GM21526 (cell line): ENCODE measurements around the gene MRPL1.
A peak's percentile ranks its signal among the peaks of the same experiment; 100 is the strongest.
"Not testable (repeated sequence)": the region's sequence is repeated elsewhere in the genome, so short reads cannot be mapped to it uniquely, and the experiment has no call there.

ENCODE experiments used
- ATAC-seq: cut with Tn5 transposase; IDR thresholded peaks from one replicate; pipeline ENCODE4 v1.9.1; 2021; ENCODE audit warnings: moderate library complexity; ENCODE audit not compliant: unreplicated experiment, low FRiP score

The MRPL1 gene

DNA sequence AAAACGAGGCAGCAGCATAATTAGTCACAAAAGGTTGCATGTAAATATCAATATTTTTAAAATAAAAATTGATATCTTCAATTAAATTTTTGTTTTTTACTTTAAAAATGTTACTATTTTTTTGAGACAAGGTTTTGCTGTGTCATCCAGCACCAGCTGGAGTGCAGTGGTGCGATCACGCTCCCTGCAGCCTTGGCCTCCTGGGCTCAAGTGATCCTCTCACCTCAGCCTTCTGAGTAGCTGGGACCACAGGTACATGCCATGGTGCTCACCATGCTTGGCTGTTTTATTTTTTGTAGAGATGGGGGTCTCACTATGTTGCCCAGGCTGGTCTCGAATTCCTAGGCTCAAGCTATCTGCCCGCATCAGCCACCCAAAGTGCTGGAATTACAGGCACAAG is 97.7 kb downstream of the MRPL1 start:
- no peak for ATAC-seq

- no peak for ATAC-seq
These were observed 100.4 kb downstream of the MRPL1 start for GRCh38 chr4:77963004-77963403.

DNA sequence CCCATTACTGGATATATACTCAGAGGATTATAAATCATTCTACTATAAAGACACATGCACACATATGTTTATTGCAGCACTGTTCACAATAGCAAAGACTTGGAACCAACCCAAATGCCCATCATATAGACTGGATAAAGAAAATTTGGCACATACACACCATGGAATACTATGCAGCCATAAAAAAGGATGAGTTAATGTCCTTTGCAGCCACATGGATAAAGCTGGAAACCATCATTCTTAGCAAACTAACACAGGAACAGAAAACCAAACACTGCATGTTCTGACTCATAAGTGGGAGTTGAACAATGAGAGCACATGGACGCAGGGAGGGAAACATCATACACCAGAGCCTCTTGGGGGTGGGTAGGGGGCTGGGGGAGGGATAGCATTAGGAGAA is 111.0 kb downstream of the MRPL1 start:
- ATAC-seq: not testable (repeated sequence)

DNA sequence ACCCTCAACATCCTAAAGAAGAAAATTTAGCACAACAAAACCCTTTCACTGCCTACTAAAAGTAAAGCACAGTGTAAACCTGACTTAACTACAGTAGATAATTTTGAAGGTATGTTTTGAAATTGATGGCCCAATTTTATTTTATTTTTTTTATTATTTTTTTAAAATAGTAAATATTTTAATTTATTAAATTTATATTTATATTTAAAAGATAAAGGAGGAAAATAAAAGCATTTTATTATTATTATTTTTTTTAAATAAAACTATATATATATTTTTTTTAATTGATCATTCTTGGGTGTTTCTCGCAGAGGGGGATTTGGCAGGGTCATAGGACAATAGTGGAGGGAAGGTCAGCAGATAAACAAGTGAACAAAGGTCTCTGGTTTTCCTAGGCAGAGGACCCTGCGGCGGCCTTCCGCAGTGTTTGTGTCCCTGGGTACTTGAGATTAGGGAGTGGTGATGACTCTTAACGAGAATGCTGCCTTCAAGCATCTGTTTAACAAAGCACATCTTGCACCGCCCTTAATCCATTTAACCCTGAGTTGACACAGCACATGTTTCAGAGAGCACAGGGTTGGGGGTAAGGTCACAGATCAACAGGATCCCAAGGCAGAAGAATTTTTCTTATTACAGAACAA is 120.4 kb downstream of the MRPL1 start:
- ATAC-seq: not testable (repeated sequence)

GRCh38 chr4:77983612-77984311 is 121.1 kb downstream of the MRPL1 start:
- ATAC-seq: not testable (repeated sequence)

- no peak for ATAC-seq
These were observed 127.3 kb downstream of the MRPL1 start for GRCh38 chr4:77989968-77990367.

DNA sequence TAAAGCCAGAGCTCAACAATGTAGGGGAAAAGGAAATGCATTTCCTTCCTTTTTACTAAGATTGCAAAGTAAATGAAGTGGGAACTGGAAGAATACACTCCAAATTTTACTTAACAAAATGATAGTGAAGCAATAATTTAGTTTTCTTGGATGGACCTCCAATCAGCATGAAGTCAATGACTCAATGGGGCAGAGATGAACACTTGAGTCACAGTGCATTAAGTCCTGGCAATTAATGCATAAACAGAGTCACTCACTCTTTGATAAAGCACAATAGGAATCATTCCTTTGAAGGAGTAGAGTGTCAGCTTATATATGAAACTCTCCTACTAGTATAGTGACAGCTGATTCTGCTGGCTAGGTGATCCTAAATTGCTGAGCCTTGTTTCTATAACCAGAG is 127.8 kb downstream of the MRPL1 start:
- no peak for ATAC-seq

- no peak for ATAC-seq
These were observed 128.3 kb downstream of the MRPL1 start for GRCh38 chr4:77990904-77991358.

DNA sequence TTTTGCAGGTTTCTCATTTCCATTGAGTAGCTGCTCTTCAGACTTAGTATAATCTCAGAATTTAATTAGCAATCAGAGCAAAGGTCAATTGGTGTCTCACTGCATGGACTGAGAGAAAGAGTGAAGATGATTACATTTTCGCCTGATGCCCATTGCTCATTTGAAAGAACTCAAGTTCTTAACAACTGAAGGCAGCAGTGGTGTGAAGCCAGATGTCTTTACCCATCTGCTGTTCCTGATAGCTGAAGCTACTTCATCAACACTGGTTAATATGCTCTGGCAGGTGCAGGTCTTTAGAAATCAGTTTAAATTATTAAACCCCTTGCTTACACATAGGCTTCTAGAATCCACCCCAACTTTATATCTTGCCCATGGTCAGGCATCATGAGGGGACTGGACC is 130.0 kb downstream of the MRPL1 start:
- ATAC-seq: no peak

DNA sequence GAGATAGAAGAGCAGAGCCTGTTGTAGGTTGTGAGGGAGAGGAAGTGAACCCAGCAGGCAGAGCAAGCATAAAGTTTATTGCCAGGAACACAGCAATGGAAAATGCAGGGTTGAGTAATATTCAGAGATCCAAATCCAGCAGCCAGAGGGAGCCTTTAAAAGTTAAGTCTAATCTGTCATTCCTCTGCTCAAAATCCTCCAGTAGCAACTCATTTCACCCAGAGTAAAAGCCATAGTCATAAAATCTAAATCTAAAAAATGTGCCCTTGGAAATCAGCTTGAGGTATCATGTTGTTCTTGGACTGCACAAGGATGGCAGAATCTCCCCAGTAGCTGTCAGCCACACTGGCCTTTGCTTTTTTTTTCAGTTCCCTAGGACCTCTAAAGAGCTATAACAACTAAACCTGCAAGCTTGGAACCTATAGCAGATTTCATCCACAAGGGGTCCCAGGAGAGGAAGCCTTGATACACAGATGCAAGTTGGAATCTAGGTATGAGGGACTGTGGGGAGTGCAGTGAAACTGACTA is 131.6 kb downstream of the MRPL1 start:
- ATAC-seq: peak; percentile 81

DNA sequence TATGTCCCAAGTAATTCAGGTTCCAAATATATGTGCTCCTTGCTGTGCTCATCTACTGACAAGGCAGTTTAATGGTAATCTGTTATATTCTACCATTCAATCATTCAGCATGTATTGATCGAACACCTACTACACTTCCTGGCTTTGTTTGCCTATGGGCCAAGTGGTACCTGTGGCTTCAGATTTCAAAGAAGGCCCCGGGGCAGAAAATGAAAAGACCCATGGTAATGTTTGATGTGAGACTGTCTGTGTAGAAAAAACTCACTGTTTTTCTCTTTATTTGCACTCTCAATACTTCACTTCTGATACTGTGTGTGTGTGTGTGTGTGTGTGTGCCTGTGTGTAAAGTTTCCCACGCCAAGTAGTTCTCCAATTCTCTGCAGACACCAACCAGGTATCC is 133.4 kb downstream of the MRPL1 start:
- ATAC-seq: no peak

DNA sequence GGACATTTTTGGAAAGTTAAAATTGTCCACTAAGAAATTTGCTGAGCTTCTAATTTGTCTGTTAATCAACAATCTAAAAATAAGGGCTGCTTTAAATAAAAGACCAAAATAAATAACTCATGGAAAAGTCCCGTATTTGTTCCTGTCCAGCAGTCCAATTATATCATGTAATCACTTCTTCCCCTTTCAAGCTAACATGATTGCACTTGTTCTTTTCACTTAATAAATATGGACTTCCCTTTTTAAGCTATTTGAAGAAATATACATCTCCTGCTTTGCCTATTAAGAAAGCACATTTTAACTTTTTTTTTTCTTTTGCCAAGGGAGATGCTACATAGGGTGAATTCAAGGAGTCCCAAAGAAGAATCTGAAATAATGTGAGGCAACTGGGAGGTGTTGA is 138.9 kb downstream of the MRPL1 start:
- ATAC-seq: no peak

GRCh38 chr4:78002260-78002659 is 139.6 kb downstream of the MRPL1 start:
- no peak for ATAC-seq
